HG03060 (cell line): ENCODE data around the gene HIVEP3.

Source experiments
- ATAC-seq: cut with Tn5 transposase; IDR thresholded peaks from one replicate; pipeline ENCODE4 v1.9.1; 2021; ENCODE audit warnings: low read depth, moderate number of reproducible peaks; ENCODE audit not compliant: unreplicated experiment

HIVEP3 gene

DNA sequence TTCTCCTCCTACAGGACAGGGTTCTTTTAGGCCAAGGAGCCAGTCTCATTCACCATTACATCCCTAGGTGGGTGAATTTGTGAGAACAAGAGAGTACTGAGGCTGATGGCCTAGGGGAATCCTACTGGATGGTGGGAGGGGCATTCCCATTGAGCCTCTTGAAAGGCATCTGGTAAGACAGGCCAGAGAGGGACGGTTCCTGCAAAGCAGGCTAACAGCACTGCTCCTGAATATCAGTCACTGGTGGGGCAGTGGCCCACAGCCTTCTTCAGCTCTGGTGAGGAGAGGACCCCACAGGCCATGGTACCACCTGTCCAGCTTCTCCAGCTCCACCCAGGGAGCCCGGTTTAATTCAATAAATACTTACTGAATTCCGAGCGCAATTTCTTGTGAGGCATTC, 308.4 kb downstream of the HIVEP3 start:
- no peak for ATAC-seq

DNA sequence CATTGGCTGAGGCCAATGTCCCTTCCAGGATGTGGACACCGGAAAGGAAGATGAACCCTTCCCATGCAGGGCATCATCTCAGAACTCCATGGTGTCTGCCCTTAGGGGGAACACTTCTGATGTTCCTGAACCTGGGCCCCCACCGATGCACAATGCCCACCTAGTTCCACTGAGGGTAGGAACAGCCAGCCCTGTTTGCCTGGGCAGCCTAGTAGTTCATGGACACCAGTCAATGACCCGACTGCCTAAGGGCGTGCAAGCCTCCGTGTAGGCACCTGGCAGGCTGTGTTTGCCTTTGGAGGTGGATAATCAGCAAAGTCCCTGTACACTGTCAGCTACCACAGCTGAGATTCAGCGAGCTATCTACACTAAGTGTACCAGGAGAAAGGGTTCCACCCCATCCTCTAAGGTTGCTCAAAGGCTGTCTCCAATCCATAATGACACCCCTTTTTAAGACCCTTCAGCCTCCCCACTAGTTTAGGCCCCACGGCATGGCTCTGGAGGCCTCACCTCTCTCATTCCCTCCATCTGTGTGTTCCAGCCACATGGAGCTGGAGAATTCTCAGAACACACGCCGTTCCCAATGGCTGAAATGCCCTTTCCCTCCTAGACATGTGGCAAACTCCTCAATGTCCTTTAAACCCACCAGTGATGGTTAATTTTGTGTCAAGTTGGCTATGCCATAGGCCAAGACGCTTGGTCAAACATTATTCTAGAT, 309.4 kb downstream of the HIVEP3 start:
- ATAC-seq, result no peak

DNA sequence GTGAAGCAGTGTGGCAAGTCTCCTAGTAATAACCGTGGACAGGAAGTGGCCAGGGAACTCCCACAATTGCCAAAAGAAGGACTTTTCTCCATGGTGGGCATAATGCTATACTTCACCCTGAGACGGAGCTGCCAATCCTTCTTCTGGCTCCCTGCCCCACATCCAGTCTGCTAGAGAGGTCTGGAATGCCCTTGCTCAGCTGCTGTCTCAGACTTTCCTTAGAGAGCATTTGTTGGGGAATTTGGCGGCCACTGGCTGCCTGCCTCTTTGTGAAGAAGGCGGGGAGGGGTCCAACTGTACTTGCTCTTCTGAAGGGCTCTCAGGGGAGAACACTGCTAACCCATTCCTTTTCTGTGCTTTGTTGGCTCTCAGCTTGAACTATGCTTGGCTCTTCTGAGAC, 310.5 kb downstream of the HIVEP3 start:
- ATAC-seq, result no peak

DNA sequence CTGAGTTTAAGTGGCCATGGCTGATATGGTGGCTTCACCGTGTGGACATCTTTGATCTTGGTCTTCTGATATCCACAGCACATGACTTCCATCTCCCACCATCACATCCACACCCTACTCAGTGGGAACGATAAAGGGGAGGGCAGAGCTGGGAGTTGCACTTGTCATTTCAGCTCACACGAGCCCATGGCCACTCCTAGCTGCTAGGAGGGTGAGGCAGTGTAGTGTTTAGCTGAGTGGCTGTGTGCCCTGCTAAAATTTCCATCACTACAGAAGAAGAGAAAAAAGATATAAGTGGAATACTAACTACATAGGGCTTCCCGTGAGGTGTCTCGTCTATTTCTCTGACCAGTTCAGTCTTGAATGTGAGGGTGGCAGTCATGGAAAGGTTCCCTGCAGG, 310.9 kb downstream of the HIVEP3 start:
- ATAC-seq, result no peak

DNA sequence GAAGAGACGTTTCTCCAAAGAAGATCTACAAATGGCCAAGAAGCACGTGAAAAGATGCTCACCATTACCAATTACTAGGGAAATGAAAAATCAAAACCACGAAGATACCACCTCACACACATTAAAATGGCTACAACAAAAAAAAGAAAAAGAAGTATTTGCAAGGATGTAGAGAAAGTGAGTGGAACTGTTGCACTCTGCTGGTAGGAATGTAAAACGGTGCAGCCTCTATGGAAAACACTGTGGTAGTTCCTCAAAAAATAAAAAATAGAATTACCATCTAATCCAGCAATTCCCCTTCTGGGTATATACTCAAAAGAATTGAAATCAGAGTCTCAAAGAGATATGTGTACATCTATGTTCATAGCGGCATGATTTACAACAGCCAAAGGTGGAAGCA, 318.8 kb downstream of the HIVEP3 start:
- ATAC-seq, result no peak

DNA sequence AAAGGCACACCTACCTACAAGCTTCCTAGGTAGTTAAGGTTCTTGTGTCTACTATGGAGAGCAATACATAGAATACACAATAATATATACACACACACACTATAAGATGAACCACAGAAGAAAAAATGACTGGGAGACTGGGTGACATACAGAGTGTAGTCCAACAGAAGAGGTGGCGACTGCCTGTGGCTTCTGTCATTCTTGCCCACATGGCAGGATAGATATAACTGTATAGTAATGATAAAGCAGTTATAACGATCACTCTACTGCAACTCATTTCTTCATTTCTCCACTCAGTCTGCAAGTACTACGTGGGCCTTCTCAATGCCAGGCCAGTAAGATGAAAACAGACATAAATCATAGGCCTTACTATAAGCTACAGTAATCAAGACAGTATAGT, 320.4 kb downstream of the HIVEP3 start:
- ATAC-seq, result no peak

DNA sequence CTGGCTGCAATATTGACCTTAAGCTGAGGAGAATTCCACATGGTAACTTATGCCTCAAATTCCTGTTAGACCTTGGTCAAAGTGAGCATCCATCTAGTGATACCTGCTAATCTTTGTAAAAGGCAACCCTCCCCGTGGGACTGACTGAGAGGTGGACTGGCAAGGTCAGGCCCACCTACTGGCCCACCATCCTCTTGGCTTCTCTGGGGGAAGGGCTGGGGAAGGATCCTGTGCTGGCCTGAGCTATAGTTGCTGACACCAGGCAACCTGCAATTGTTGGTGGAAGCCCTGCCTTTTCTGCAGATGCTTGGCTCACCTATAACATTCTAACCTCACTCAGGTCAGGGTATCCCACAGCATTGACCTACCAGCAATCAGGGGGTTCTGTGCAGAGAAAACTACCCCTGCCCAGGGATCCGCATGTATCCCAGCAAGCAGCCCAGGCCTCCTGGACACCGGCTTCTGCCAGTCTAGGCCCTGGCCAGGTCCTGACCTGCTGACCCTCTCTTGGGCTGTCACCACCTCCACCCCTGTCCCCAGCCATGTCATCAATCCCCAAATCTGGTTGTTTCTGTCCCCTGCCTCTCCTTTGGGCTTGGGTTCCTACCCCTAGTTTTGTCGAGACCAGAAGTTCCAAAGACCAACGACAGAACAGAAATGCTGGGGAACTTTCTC, 326.1 kb downstream of the HIVEP3 start:
- ATAC-seq, result no peak

DNA sequence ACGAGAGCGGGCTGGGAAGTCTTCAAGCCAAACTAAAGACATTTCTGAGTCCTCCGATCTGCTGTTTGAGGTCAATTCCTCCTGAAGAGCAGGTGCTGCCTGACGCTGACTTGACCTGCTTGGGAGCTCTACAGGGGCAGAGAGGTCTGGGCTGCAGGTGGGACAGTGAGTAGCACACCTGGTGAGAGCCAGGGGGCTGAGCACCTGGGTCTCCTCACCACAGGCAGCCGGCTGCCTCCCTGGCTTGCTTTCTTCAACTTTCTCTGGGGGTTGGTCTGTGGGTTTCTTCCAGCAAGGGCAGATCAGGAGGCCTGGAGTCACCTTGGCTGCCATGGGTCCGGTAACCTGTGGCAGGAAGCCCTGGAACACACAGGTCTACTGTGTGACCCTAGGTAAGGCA, 326.8 kb downstream of the HIVEP3 start:
- no peak for ATAC-seq

DNA sequence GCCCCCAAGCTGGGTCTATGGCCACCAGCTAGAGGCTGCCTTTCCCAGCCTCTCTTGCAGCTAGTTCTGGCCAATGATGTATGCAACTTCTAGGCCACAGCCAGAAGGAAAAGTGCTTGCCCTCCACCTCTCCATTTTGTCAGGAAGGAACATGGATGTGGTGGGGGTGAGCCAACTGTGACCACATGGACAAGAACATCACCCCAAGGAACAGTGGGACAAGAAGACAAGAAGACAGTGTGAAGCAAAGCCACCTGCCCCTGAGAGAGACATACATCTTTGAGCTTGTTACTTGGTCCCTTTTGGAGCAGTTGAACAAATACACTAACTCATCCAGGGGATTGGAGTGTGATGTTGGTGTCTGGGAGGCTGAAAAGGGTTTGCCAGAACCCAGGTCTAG, 328.4 kb downstream of the HIVEP3 start:
- ATAC-seq, result no peak

DNA sequence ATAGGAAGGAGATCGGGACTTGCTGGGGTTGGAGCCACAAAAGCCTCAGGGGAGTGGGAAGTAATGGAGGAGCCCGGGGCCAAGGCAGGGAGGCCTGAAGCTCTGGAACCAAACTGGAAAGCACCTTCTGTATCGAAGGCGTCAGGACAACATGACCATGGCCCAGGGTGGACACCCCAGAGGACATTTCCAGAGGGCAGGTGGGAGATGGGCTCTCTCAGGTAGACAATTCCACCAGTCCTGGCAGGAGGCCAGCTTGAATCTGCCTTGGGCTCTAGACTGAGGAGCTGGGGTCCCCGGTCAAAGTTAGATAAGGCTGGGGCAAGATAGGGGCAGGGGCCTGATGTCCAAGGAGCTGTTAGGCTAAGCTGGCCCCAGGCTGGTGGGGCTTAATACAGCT, 329.3 kb downstream of the HIVEP3 start:
- no peak for ATAC-seq

DNA sequence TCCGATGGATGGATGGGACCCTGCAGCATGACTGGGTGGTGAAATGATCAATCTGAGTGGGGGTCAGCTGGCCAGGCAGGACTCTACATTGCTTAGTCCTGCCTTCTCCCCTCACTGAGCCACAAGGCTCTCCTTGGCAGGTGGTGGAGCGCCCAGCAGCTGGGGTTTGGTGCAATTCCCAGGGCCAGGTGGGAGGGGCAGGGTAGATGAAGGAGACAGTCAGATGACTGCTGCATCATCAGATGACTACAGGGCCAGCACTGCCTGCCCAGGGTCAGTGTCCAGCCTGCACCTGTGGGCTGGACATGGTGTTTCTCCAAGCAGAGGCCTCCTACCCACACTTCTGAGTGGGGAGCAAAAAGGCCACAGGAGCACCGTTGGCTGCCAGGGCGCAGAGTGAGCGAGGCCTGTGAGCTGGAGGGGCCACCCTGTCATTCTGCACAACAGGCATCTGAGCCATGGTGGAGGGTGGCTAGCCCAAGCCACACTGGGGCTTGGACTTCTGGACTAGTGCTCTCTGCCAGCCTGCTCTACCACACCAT, 330.3 kb downstream of the HIVEP3 start:
- ATAC-seq, result no peak

DNA sequence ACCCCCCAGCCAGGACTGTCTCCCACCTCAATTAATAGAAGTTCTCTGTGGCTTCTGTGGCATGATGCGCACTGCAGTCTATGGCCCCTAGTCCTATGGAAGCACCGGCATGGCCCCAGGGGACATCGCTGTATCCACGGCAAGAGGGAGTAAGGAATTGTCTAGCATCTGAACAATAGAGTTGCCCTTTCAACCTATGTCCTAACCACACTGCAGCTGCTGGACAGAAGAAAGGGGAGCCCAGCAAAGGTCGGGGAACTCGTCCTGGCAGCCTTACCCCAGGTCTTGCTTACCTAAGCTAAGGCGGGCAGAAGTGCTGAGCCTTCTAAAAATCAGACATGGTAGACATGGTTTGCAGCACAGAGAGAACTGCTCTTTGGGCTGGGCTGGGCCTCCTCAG, 330.9 kb downstream of the HIVEP3 start:
- ATAC-seq, result no peak

DNA sequence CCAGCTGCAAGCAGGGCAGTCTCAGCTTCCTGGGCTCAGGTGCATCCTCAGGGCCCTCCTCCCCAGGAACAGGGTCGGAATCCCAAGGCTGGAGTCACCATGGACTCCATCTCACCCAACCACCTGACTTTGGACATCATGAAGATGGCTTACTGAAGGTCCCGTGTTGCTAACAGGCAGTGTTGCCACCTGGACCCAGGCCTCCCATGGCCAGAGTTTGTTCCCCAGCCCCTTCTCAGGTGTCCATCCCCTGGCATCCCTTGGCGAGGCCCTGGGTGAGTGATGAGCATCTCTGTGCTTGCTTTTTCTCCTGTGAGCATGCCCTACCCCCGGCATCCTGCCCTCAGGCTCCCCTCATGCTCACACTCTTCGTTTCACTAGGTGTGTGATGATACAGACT, 332.5 kb downstream of the HIVEP3 start:
- ATAC-seq, result no peak

DNA sequence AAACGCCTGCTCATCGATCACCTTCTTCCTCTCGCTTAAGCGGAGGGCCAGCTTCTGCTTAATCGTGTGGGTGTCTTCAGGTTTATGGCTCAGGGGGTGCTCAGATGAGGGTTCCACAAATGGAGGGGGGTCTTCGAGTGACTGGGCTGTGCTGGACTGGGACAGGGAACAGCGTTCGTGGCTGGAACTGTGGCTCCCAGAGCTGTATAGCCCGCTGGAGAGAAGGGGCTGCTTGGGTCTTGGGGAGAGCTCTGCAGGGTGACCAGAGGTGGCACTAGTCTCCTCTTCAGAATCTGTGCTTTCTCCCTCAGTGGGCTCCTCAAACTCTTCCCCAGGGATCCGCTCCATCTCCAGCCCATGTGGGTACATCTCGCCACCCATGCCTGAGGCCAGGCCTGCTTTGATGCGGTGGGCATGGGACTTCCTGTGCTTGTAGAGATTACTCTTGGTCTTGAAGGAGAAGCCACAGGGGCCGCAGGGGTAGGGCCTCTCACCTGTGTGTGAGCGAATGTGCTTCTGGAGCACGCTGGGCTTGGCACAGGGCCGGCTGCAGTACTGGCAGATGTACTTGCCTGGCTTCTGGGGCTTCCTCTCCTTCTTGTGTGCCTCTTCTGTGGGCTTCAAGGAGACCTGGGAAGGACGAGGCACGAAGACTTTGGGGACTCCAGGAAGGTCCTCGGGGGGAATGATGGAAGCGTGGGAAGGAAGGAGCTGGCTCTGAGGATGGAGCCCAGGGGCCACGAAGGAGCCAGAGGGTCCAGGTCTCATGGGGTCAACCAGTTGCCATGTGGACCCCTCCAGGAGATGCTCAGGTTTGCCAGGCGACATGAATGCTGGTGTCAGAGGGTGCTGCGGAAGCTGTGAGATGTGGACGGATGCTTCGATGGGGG, 334.8 kb downstream of the HIVEP3 start:
- no peak for ATAC-seq

DNA sequence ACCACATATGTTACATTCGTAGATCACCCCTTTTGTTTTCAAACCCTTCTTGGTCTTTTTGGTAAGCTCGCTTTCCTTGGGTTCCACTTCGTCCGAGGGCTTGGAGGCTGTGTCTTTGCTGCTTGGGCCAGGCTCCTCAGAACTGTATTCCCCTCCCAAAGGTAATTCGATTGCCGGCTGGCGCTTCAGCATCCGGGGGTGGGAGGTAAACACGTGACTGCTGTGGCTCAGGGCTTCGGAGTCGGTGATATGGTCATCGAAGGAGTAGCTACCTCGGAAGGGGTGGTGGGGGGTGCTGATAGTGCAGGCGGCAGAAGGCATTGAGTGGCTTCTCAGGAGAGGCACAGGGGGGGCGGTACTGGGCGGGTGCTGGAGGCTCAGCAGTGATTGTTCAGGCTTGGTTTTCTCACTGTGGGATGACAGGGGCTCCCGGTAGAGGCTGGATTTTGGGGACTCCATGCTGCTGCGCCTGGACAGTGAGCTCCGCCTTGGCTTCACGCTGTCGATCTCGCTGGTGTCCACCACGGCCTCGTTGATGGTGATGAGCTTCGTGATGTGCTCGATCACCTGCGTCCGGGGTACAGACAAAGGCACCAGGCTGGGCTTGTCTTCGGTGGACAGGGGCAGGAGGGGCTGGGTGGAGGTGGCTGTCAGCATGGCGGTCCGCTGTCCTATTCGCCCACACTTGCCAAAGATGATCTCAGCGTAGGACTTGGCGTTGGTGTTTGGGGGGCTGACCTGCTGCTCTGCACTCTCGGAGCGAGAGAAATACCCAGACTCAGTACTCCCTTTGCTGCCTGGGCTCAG, 335.7 kb downstream of the HIVEP3 start:
- ATAC-seq, result no peak

DNA sequence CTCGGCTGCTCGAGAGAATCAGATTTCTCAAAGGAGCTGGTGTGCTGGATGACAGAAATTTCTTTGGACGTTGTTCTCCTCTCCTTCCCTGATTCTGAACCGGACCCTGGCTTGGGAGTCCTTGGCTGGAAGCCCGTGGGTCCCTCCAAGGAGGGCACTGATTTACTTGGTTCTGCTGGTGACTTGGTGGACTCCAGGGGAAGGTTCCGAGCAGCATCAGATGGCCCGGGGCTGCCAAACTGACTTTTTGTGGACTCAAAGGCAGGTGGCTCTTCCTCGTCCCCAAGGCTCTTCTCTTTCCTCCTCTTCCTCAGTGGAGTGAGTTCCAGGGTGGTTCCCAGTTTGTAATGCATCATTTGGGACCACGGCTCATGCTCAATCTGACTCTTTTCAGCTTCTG, 336.4 kb downstream of the HIVEP3 start:
- no peak for ATAC-seq

DNA sequence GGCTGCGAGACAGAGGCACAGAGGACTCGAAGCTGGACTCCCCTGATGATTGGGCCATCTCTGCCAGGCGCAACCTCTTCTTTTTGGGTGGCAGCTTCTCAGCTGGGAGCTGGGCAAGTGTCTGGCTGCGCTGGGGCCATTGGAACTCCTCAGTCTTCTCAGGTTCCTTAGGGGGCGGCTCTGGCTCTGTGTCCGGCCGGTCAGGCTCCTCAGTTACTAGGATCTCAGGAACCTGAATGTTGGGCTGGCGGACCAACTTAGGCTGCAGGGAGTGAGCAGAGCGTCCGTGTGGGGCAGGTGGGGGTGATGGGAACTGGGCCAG, 336.8 kb downstream of the HIVEP3 start:
- no peak for ATAC-seq

DNA sequence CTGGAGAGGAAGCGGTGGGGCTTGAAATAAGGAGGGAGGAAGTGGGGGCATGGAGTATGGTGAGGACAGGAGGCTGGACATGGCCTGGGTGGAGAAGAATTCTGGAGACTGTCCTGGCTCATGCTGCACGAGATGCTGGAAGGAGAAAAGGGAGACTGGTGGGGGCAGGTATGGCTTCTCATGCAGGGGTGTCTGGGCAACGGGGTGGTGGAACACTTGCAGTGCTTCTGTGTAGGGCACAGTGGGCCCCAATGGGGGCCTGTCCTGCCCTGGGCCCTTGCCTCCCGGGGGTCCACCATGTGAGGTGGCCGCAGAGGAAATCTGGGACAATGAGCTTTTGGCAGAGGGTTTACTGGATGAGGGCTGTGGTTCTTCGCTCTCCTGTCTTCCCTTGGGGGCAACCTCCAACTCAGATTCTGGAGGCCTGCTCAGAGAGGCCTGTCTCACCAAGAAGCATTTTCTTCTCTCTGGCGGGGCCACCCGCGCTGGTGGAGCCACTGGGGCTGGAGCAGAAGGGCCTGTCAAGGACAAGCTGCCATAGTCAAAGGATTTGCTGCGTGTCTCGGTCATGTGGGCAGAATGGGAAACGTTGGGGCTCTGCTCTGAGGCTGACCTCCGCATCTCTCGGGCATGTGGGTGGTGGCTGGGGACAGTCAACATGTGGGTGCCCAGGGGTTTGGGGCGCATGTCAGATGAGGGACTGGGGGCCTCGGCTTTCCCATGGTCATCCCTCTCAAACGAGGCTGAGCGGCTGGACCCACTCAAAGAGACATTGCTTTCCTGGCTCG, 337.3 kb downstream of the HIVEP3 start:
- ATAC-seq, result no peak

DNA sequence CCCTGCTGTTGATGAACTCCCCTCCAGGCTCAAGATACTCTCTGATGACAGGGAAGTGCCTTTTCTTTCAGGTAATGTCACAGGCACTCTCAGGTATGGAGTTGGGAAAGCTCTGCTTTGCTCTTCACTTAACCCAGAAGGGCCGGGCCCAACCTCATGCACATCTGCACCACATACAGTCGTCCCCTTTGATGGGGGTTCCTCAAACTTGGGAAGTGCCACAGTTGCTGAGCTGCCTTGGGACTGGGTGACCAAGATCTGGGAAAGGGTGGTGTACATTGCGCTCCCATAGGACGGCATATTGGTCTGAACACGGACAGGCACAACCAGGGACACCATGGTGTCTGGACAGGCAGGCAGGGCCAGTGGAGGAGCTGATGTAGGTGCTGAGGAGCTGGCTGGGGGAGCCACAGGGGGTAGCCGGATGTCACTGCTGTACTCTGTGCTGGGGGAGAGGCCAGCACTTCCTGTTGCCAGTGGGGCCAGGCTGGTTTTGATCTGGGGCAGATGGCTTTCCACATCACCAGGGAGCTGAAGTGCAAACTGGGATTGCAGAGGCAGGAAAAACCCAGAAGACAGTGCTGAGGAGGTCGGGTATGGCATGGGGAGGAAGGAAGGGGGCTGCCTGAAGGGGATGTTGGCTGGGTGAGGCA, 338.1 kb downstream of the HIVEP3 start:
- no peak for ATAC-seq
